Right renal pelvis (tissue), 4 donors: Measurements from ENCODE around the gene SPINT2. TPM values are rescaled to one million over a fixed set of nuclear protein-coding genes. Genes with fewer than 3 reads are reported as not detected.
"Not testable (repeated sequence)": the region's sequence is repeated elsewhere in the genome, so short reads cannot be mapped to it uniquely, and the experiment has no call there.

Source experiments
- DNase-seq, 4 donors: peaks; one replicate each; pipeline ENCODE4 v3.0.0-alpha.2; 2013; ENCODE audit warnings: low read depth in 4 of 4, low spot score in 3 of 4, missing footprints in 1 of 4
- polyA plus RNA-seq, 4 donors: library from polyadenylated mRNA; unstranded; fragments of 120-200 nt; gene quantifications; one replicate each; pipeline ENCODE4 v1.2.1, GENCODE V29; 2013; ENCODE audit not compliant: insufficient read length in 4 of 4

Gene SPINT2
- polyA plus RNA-seq, 4 donors: 323 to 411 (median 331) TPM

- no peak for DNase-seq
Measured at GRCh38 chr19:38234615-38235014, 29.8 kb upstream of the SPINT2 start.

GRCh38 chr19:38239816-38240215, 24.6 kb upstream of the SPINT2 start:
- no peak for DNase-seq

- no peak for DNase-seq
Measured at GRCh38 chr19:38243279-38243673, 21.1 kb upstream of the SPINT2 start.

GRCh38 chr19:38245826-38246498, 18.4 kb upstream of the SPINT2 start:
- no peak for DNase-seq

GRCh38 chr19:38247126-38247525, 17.2 kb upstream of the SPINT2 start:
- DNase-seq: no peak

- DNase-seq: no peak
Measured at GRCh38 chr19:38247734-38248268, 16.6 kb upstream of the SPINT2 start.

GRCh38 chr19:38248421-38248820, 16.0 kb upstream of the SPINT2 start:
- DNase-seq: no peak

GRCh38 chr19:38250428-38250820, 13.9 kb upstream of the SPINT2 start:
- DNase-seq: no peak

- DNase-seq: no peak
Measured at GRCh38 chr19:38250821-38251563, 13.4 kb upstream of the SPINT2 start.

GRCh38 chr19:38251564-38252051, 12.8 kb upstream of the SPINT2 start:
- DNase-seq: no peak

GRCh38 chr19:38252385-38252784, 12.0 kb upstream of the SPINT2 start:
- no peak for DNase-seq

- no peak for DNase-seq
Measured at GRCh38 chr19:38252941-38253691, 11.3 kb upstream of the SPINT2 start.

- no peak for DNase-seq
Measured at GRCh38 chr19:38253788-38254187, 10.6 kb upstream of the SPINT2 start.

- no peak for DNase-seq
Measured at GRCh38 chr19:38255383-38256014, 8.9 kb upstream of the SPINT2 start.

- not testable (repeated sequence) for DNase-seq
Measured at GRCh38 chr19:38261942-38262341, 2.4 kb upstream of the SPINT2 start.

GRCh38 chr19:38262585-38263268, 1.6 kb upstream of the SPINT2 start:
- DNase-seq: no peak

- DNase-seq: no peak
Measured at GRCh38 chr19:38263689-38264485, 486 bp upstream of the SPINT2 start.

GRCh38 chr19:38265213-38265861, 964 bp downstream of the SPINT2 start:
- no peak for DNase-seq
